Stimulated activated CD8-positive, alpha-beta memory T cell treated with anti-CD3 and anti-CD28 coated beads, Interleukin-12 subunit alpha, Interleukin-12 subunit beta, amount 100 ng/mL, for 1 hour (primary cell): ENCODE data around the gene AQR.
"Not testable (repeated sequence)": the region's sequence is repeated elsewhere in the genome, so short reads cannot be mapped to it uniquely, and the experiment has no call there.

ENCODE experiments used
- DNase-seq: peaks from one replicate; pipeline ENCODE4 v3.0.0-alpha.2; 2020; ENCODE audit warnings: low read depth

Gene AQR

DNA sequence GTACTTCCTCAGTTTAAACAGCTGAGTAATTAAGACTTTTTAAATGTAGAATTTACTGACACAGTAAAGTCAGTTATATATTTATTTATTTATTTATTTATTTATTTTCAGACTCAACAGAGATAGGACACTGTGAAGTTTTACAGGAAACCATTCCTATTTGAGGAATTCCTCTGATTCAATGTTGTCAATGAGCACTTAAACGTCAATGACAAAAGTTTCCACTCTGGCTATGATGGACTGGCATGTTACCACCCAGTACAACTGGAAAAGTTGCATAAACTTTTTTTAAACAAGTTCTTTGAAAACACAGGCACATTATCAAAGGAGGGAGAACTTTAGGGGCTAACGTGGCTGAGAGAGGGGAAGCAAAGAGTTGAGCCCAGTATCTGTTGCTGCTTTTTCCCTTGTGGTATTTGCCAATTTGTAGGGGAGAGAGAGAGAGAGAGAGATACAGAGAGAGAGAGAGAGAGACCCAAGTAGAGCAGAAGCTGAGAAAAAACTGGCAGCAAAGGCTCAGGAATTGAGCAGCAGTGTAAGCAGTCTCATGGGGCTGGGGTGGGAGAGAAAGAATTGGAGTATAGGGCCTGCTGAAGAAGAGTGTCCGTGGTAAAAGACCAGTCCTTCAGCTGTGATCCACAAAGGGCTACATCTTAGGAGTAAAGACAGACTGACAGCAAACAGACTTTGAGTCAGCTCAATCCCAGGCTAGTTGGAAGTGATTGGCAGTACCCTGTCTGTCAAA lies 155.9 kb downstream of the AQR start:
- DNase-seq: no peak

DNA sequence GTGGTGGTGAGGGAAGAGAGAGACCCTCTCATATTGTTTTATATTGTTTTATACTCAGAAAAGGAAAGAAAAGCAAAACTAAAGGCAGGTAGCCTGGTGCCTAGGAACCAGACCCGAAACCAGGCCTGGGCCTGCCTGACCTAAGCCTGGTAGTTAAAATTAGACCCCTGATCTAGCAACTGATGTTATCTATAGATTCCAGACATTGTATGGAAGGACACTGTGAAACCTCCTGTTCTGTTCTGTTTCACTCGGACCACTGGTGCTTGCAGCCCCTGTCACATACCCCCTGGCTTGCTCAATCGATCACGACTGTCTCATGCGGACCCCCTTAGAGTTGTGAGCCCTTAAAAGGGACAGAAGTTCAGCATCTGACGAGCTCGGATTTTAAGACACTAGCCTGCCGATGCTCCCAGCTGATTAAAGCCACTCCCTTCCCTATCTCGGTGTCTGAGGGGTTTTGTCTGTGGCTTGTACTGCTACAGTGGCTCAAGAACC lies 156.6 kb downstream of the AQR start:
- not testable (repeated sequence) for DNase-seq

DNA sequence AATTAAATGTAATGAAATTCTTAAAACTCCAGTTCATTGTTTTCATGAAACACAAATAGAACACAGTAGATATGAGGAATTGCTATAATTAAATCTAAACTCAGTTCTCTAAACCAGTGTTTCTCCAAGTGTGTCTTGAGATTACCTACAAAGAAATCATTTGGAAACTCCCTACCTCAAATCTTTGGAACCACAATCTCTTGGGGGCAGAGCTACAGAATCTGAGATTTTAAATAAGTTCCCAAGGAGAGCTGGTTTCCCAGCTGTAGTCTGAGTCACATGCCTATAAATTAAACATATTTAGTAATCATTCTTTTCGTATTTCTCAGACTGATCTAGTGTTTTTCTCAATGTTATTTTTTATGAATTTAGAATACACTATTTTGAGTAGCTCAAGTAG lies 157.2 kb downstream of the AQR start:
- no peak for DNase-seq

DNA sequence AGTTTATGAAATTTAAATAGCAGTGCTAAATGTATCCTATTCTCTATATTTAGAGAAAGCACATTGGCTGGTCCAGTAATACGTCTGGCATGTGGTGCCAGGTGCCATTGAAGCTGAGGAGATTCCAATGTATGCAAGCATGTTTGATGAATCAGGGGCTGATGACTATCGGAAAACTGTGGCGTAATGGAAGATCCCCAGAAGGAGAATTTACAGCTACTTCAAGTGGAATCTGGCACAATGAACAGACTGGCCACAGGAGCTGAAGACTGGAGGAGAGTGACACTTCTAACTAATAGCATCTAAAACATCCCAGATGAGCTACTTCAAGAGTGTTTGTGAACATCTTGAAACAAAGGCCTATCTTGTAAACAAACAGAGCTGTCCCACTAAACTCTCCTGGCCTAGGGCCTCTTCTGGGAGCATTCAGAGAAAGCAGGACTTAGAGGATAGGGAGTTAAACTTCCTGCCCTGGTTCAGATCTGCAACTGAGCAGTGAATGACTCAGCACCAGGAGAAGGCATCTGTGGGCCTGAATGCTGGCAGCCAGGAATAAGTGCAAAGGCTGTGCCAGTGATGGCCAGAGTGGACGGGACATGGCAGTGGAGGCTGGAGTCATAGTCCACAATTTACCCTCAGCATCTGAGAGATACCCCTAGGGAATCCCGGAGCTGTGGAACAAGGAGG lies 159.0 kb downstream of the AQR start:
- no peak for DNase-seq

DNA sequence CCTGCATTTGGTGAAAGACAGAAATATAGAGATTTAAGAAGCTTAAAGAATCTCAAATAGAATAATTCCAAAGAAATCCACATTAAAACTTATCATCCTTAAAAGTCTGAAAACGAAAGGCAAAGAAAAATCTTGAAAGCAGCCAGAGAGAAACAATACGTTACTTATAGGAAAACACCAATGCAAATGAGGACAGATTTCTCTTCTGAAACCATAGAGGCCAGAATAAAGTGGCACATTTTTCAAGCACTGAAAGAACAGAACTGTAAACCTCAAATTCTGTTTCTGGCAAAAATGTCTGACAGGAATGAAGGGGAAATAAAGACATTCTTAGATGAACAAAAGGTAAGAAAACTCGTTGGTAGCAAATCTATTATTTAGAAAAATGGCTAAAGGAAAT lies 160.4 kb downstream of the AQR start:
- DNase-seq: no peak

DNA sequence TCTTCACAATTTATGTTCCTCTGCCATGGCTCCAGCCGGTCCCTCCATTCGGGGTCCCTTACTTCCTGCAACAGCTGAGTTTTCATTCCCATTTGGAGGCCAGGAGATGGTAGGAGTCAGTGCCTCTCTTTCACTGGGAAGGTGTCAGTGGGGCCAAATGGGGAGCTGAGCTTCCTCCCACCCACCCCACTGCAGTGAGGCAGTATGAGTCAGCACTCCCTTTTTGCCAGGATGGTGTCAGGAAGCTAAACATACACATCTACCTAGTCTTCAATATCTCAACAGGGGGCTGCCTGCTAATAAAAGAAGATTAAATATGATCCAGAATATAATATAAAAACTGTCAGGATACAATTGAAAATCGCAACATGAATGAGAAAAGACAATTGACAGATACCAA lies 161.5 kb downstream of the AQR start:
- no peak for DNase-seq

DNA sequence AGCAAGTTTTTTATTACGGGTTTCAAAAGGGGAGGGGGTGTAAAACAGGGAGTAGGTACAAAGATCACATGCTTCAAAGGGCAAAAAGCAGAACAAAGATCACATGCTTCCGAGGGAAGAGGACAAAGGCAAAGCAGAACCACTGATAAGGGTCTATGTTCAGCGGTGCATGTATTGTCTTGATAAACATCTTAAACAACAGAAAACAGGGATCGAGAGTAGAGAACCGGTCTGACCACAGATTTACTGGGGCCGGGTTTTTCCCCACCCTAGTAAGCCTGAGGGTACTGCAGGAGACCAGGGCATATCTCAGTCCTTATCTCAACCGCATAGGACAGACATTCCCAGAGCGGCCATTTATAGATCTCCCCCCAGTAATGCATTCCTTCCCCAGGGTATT lies 162.3 kb downstream of the AQR start:
- not testable (repeated sequence) for DNase-seq

DNA sequence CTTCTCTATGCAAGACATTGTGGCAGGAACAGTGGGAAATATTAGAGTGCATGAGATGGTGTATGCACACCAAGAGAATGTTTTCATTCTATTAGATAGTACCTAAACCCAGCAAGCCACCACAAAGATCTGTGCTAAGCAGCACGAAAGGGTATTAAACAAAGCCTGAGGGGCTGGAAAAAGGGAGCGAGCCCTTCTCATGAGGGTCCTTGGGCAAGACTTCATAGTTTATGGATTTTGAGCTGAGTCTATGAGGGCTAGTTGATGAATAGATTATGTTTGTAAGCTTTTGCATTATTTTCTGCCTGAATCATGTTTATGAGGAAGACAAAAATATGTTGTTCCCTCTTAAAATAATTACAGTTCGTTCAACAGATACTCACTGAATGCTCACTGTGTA lies 164.8 kb downstream of the AQR start:
- no peak for DNase-seq

DNA sequence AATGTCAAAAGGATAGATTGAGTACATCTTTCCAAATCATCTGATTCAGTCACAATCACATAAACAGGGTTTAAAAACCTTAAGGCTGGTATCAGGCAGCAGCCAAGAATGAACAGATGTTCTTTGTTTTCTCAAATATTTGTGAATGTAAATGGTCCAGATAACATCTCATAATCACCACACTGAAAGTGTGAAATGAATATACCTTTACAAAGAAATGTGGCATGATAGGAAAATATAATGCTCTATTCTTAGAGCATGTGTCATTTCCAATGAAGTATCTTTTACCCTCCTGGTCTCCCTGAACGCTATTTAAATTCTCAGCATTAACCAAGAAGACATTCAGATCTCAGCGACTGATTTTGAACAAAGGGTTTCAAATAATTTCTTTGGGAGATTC lies 165.4 kb downstream of the AQR start:
- no peak for DNase-seq

DNA sequence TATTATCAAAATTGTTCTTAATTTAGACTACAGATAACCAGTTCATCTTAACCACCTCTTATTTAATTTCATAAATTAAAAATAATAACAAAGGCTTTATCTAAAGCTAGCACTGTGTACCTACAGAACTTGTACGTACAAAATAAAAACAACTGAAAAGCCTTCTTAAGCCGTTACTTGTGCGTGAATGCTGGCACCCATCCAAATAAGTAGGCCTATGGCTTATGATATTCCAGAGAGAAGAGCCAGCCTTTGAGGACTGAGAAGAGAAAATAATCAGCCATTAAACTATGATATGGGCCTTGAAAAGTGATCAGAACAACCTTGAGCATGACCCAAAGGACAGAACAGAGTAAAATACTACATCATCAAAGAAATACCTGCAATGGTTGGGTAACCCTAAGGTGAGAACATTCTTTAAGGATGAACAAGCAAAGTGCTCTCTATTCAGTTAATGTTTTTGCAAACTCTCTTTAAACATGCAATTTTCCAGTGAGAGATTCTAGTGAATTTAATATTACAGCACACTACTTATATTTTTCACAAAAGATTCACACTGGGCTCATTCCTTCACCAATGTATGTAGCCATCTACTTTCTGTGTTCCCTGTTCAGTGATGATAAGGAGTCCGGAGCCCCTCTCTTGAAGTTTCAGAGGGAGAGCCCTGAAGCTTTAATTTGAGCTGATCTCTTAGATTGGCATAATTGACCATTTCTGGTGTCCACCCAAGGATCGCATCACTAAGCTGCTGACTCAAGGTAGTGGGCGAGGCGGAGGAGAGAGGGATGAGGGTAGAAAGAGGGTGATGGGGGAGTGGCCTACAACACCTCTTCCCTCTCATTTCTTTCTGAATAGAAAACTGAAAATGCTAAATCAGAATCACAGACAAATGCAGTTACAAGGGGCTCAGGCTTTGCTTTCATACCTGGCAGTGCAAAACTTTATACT lies 166.5 kb downstream of the AQR start:
- DNase-seq: no peak

DNA sequence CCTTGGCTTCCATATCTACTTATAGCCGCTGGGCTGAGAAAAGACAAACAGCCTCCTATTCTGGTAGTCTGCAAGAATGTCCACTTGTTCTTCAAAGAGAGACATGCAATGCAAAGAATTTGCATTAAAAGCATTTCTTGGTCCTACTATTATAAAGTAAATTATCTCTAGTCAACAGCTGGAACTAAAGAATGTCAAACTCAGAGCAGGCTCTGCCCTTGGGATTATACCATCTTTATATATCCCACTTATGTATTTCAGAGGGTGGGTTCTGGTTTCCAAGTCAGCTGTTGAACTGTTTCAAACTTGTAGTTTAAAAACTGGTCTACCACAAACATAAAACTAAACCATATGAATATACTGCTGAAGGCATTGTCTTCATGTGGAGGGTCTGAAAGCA lies 167.2 kb downstream of the AQR start:
- DNase-seq: no peak
